NCI-H2227 (cell line): Measurements from ENCODE around the gene HOXC12.

Source experiments
- DNase-seq: peaks from one replicate; lab custom pipeline; 2025; ENCODE audit not compliant: unreplicated experiment; lab: John Stamatoyannopoulos, UW

The HOXC12 gene

DNA sequence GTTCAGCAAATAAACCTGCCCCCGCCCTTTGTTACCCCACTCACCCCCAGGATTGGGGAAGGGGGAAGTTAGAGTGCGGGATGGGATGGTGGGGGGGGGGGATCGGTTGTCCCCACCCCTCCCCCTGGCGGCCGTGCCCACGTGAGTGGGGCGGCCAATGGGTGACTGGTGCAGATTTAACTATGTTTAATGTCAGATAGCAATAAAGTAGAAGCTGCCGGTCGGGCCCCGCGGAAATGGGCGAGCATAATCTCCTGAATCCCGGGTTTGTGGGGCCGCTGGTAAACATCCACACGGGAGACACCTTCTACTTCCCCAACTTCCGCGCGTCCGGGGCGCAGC, at the start of gene HOXC12:
Gene HOXC12, plus strand, starts transcription at position 210 of the 342 bp plus-strand sequence. Its CDS starts 27 bp downstream, at position 237.
- no peak for DNase-seq

GRCh38 chr12:53907103-53907502, 47.6 kb upstream of the HOXC12 start:
- no peak for DNase-seq

DNA sequence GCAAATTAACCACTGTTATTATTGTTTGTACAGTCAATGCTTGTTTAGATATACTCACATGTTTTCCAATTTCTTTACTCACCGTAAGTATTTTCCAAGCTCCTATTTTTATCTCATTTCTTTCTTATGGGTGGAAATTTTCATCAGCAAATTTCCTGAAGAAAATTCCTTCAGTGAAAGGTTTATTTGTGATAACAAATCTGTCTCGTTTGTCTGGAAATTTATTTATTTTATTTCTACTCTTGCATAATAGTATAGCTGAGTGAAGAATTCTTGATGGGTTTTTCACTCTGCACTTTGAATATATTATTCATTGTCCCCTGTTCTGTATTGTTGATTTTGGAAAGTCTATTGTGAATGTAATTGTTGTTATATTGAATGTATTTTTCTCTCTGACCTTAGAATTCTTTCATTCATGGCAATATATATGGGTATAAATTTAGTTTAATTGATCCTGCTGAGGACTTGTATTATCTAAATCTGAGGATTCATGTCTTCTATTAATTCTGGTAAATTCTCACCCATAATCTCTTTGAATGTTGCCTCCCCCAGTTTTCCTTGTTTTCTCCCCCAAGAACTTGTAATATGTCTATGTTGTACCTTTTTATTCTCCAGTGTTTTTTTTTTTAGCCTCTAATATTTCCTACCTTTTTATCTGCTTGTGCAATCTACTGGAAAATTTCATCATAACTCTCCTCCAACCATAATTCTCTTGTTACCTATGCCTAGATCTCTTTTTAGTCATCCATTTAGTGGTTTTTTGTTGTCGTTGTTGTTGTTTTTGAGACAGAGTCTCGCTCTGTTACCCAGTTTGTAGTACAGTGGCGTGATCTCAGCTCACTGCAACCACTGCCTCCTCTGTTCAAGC, 37.7 kb upstream of the HOXC12 start:
- no peak for DNase-seq

- no peak for DNase-seq
Measured at GRCh38 chr12:53924521-53925405, 29.9 kb upstream of the HOXC12 start.

GRCh38 chr12:53927220-53928029, 27.3 kb upstream of the HOXC12 start:
- DNase-seq, result no peak

- DNase-seq, result no peak
Measured at GRCh38 chr12:53928054-53928835, 26.5 kb upstream of the HOXC12 start.

GRCh38 chr12:53929527-53929926, 25.2 kb upstream of the HOXC12 start:
- no peak for DNase-seq

GRCh38 chr12:53930591-53931255, 24.0 kb upstream of the HOXC12 start:
- no peak for DNase-seq

GRCh38 chr12:53931844-53932581, 22.7 kb upstream of the HOXC12 start:
- DNase-seq, result no peak

DNA sequence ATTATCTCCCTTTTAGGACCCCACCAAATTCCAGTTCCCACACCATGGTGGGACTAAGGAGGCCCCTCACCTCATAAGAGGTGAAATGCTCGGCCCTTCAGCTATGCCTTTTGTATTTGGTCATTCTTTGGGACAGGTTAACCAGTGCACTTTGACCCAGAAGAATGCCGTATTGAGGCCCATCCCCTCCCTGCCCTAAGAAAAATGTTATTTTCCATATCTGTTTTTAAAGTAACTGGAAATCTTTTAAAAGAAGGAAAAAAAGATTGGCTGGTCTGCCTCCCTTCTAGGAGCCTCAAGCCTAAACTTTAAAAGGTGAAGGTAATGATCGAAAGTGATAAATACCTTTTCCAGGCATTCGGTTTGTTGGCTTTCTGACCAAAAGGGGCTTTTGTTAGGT, 21.8 kb upstream of the HOXC12 start:
- DNase-seq, result no peak

DNA sequence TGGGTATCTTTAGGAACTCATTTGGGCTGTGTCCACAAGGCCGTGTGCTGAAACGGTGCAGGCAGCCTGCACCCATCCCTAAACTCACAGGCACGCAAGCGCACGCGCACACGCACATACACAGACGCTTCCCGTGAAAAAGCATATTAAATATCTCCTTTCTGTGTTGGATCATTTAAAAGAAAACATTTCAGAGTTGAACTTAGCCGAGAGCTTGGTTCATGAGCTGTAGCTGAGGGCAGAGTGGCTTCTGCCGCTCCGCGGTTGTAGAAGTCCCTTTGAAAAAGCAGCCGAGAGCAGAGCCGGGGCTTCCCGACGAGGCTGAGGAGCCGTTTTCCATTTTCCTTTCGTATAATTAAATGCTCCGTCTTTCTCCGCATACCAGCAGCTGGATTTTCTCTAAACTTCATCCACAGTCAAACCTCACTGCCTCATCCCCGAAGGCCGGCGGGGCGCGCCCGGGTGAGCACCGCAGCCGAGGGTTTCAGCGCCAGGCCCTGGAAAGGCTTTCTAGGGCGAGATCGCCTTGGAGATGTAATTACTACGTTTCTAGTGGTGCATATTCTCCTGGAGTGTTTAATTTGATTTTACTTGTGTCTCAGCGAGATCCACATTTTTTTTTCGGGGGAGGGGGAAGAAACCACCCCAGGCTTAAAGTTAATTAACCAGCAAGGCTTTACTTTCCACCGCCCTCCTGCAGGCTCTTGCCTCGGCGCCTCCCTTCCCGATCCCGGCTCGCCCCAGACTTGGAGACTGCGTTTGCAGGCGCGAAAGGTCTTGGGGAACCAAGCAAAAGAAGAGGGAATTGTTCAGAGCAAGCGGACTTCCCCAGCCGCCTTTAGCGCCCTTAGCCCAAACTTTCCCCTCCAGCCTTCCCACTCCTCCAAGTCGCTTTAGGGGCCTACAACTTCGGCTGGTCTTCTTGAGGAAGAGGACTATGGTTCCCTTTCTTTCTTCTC, 19.0 kb upstream of the HOXC12 start:
- no peak for DNase-seq

GRCh38 chr12:53937099-53937498, 17.6 kb upstream of the HOXC12 start:
- no peak for DNase-seq

GRCh38 chr12:53937596-53938325, 16.9 kb upstream of the HOXC12 start:
- DNase-seq, result no peak

DNA sequence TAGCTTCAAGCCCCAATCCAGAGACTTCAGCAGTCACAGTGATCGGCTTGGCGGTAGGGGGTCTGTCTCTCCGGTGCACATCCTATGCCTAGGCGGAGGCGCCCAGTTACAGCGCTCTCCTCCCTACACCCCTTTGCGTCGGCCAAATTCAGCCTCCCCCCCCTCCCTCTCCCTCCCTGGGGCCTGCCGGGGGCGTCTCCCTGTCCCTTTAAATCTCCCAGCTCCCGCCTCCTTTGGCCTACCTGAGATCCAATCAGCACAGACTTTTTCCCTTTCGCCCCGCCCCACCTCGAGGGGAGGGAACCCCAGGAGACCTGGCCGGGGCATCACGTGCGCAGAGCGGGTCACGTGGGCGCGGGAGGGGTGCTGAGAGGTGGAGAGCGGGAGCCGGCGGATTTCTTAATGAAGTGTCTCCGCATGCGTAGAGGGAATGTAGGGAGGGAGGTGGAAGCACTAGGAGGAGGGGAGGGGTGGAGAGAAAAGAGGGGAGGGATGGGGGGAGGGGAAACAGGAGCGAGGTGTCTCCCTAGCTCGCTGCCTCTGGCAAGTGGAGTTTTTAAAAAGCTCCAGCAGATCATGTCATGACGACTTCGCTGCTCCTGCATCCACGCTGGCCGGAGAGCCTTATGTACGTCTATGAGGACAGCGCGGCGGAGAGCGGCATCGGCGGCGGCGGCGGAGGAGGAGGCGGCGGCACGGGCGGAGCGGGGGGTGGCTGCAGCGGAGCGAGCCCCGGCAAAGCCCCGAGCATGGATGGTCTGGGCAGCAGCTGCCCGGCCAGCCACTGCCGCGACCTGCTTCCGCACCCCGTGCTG, 16.2 kb upstream of the HOXC12 start, which contains the start of gene HOXC13:
Gene HOXC13, plus strand, starts transcription at position 506 of the 815 bp plus-strand sequence. Its CDS starts 76 bp downstream, at position 582.
- DNase-seq, result peak; percentile 97

DNA sequence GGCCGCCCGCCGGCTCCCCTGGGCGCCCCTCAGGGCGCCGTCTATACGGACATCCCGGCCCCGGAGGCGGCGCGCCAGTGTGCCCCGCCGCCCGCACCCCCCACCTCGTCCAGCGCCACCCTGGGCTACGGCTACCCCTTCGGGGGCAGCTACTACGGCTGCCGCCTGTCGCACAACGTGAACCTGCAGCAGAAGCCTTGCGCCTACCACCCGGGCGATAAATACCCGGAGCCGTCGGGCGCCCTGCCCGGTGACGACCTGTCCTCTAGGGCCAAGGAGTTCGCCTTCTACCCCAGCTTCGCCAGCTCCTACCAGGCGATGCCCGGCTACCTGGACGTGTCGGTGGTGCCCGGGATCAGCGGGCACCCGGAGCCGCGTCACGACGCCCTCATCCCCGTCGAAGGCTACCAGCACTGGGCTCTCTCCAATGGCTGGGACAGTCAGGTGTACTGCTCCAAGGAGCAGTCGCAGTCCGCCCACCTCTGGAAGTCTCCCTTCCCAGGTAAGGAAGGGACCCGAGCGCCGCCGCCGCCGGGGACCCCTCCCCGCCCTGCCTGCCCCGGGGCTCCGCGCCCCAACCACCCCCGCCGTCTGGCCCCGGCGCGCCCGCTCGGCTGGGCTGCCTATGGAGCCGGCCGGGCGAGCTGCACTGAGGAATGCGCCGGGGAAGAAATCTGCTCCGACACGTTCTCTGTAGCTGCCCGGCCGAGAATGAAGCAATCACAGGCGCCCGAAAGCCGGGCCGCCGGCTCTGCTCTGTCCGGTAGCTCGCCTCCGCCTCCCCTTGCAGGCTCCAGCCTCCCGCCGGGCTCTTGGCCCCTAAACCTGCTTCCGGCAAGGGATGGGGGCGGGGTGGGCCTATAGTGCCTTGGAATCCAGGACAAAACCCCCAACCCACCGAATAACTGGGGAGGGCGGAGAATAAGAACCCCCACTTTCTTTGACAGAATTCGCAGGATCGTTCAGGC, 15.3 kb upstream of the HOXC12 start:
- no peak for DNase-seq
